Fibroblast of pulmonary artery (primary cell): ENCODE data around the gene KLK11.

Experiments used
- DNase-seq: peaks from one replicate; pipeline ENCODE4 v3.0.0-alpha.2; 2010; ENCODE audit warnings: low read depth
- H3K4me3 ChIP-seq: replicated peaks from 2 replicates; pipeline ENCODE4 v1.5.1; 2011; ENCODE audit warnings: low read depth, mild to moderate bottlenecking, control low read depth, low read length, moderate library complexity
- TF ChIP-seq, protein P1 (sequence below): IDR thresholded peaks from 2 replicates; pipeline ENCODE4 v1.5.1; 2011; ENCODE audit warnings: mild to moderate bottlenecking, control low read depth, low read length, inconsistent platforms; ENCODE audit errors: missing control alignments

The KLK11 gene

DNA sequence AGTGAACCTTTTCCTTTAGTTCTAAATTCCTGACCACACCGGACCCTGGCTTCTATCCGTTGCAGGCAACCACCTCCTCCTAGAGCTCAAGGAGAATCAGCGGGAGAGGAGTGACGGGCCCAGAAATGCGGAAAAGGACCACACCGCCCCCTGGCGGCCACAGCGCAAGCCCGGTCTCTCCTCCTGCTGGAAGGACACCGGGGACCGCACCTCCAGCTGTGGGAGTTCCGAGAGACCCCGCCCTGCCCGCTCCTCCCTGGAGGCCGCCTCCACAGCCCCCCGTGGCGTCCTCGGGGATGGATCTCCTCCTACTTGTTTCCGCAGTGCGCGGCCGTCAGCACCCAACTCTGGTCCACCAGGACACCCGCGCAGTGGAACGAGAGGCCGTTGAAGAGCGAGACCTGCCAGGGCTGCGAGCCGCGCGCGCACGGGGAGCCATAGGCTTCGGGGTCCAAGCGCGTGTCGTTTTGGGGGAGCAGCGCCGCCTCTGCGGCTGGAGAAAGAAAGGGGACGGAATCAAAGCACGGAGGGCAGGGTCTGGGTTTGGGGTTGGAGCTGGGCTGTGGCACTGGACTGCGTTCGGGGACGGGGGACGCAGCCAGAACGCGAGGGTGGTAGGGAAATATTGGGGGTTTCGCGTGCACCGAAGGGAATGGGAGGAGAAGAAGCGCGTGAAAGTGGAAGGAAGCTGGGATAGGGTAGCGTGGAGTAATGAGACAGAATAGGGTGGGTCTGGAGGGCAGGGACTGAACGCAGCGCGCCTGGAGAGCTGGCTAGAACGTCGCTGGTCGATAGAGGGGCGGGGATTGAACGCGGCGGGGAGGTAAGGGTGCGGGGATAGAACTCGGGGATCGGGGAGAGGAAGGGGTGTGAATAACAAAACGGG, 9.4 kb downstream of the KLK11 start:
- H3K4me3 ChIP-seq, result no peak overlapping the region
- TF ChIP-seq, protein P1, sequence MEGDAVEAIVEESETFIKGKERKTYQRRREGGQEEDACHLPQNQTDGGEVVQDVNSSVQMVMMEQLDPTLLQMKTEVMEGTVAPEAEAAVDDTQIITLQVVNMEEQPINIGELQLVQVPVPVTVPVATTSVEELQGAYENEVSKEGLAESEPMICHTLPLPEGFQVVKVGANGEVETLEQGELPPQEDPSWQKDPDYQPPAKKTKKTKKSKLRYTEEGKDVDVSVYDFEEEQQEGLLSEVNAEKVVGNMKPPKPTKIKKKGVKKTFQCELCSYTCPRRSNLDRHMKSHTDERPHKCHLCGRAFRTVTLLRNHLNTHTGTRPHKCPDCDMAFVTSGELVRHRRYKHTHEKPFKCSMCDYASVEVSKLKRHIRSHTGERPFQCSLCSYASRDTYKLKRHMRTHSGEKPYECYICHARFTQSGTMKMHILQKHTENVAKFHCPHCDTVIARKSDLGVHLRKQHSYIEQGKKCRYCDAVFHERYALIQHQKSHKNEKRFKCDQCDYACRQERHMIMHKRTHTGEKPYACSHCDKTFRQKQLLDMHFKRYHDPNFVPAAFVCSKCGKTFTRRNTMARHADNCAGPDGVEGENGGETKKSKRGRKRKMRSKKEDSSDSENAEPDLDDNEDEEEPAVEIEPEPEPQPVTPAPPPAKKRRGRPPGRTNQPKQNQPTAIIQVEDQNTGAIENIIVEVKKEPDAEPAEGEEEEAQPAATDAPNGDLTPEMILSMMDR, result peak; percentile 66
- peak; percentile 57 for DNase-seq

DNA sequence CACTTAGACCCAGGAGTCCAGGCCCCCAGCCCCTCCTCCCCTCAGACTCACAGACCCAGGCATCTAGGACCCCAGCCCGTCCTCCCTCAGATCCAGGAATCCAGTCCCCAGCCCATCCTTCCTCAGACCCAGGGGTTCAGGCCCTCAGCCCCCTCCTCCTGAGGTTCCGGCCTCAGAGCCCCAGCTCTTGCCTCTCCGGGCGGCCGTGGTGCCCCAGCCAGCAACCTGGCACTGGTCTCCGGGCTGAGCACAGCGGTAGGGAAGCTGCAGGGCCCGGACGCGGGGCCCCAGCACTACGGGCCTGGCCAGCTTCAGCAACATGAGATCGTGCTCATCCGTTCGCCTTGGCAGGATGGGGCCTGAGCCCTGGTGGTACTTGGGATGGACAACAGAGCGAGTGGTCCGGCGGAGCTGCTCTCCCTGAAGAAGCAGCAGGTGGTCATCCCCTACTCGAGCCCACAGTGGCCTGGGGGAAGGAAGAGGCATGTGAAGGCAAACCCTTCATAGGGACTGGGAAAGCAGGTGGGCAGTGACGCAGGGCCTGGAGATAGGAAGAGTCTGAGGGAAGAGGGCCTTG, 10.6 kb downstream of the KLK11 start:
- DNase-seq, result no peak
- no peak overlapping the region for H3K4me3 ChIP-seq
- TF ChIP-seq, protein P1, result no peak

DNA sequence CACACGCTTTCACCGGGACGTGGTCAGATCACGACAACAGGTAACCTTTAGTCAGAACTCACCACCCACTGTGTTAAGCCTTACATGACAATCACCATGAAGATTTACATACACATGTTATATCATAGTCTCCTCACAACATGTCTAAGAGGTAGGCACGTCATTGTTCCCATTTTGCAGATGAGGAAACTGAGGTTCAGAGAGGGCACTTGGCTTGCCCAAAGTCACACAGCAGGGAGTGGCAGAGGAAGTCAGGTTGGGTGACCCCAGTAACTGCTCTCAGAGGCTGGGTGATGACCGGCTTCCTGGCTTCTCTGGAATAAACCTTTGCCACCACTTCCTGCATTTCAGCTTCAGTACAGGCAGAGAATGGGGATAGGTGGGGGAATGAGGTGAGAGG, 12.2 kb downstream of the KLK11 start:
- DNase-seq, result no peak
- TF ChIP-seq, protein P1, result no peak

DNA sequence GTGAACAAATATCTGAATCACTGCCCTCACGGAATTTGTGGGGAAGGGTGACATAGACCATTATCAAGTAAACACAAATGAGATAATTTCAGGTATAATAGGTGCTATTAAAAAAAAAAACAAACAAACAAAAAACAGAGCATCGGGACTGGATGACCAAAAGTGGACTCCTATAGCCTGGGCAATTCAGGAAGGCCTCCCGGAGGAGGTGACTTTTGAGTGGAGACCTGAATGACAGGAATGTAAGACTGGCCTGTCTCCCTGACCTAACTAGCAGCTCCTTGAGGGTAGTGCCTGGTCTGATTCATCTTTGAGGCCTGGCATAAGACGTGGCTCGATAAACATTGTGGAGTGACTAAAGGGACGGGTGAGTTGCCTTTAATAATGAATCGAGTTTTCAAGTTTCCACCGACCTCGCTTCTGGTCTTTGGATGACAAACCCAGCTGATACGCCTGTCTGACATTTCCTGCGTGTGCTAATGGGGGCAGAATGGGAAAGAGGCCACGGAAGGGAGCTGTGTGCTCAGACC, 13.7 kb downstream of the KLK11 start:
- TF ChIP-seq, protein P1, result no peak
- no peak overlapping the region for H3K4me3 ChIP-seq
- DNase-seq, result no peak

More for the DNA sequence above, 12.2 kb downstream of the KLK11 start:
- H3K4me3 ChIP-seq, result no peak overlapping the region

DNA sequence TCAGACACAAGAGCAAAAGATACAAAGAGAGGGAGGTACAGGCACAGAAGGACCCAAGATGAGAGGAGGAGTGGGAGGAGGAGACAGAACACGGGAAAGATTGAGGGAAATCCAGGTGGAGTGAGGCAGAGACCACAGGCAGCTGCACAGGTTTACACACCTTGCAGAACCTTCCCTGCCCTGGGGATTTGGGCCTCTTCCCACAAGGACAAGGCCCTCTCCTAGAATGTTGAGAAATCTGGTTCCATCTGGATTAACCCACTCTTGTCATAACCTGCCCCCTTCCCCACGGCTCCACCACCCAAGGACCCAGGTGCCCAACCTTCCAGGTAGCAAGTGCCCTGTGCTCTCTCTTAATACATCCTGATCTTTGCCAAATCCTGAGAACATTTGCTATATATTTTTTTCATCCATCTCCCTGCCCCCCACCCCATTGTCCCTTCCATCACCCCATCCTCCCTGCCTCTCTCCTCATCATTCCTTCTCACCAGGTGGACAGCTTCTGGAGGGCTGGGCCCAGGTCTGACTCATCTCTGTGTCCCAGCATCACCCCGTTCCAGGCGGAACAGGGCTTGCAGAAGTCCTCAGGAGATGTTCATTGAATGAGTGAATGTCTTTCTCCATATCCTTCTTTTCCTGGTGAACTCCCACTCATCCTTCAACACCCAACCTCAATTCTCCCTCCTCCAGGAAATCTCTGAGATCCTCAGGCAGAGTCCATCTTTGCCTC, 16.2 kb downstream of the KLK11 start:
- DNase-seq, result no peak
- H3K4me3 ChIP-seq, result no peak overlapping the region
- TF ChIP-seq, protein P1, result no peak

DNA sequence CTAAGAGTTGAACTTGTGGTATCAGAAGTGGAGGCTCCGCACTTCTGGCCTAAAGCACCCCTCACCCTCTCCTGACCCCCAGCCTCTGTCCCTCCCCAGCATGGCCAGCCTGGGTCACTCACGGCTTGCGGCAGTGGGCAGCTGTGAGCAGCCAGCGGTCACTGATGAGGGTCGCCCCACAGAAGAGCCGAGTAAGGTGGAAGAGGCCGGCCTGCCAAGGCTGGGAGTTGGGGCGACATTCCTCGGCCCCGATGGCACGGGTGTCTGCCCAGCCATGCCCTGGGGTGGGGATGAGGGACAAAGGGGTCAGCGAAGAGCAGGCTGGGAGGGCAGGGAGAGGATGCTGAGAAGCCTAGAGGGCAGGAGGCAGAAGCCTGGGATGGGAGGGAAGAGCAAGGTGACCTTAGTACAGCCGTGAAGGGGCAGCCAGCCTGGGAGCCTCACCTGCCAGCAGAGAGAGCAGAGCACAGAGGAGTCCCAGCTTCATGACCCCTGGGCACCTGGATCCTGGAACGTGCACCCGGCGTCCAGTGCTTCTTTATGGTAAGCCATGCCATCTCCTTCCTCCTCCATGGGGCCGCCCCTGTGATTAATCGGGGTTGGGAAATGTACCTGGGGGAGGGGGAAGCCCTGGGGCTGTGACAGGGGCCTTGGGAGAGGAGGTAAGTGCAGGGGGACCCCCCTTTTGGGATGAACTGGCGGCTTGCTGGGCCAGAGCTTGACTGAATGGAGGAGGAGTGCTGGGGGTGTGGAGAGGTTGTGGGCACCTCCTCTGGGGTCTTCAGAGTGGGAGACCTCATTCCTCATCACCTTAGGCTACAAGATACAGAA, 17.1 kb downstream of the KLK11 start:
- TF ChIP-seq, protein P1, result no peak
- no peak for DNase-seq
- H3K4me3 ChIP-seq, result no peak overlapping the region
